Cardiac muscle cell (in vitro differentiated cells and primary cell): ENCODE measurements around the gene HTR2A. TPM values are rescaled to one million over a fixed set of nuclear protein-coding genes. Genes with fewer than 3 reads are reported as not detected.

Source experiments
- DNase-seq, 2 donors: peaks; one replicate each; pipeline versions ENCODE4 v3.0.0 to v3.0.0-alpha.2; 2010 to 2017; ENCODE audit warnings: low read depth in 1 of 2, low spot score in 1 of 2
- H3K27ac ChIP-seq: fragments of 200-600 bp; sonication (generic); 2 replicates; pipeline ENCODE4 v1.5.1; 2016
- H3K27me3 ChIP-seq: fragments of 200-600 bp; sonication (generic); 2 replicates; pipeline ENCODE4 v1.6.0; 2016; ENCODE audit warnings: control low read depth
- H3K36me3 ChIP-seq: fragments of 200-600 bp; sonication (generic); 2 replicates; pipeline ENCODE4 v1.5.1; 2016; ENCODE audit warnings: control low read depth
- H3K4me1 ChIP-seq: fragments of 200-600 bp; sonication (generic); 2 replicates; pipeline ENCODE4 v1.8.1; 2017; ENCODE audit warnings: low read depth, mild to moderate bottlenecking, mixed run types
- H3K4me3 ChIP-seq: fragments of 200-600 bp; sonication (generic); 2 replicates; pipeline ENCODE4 v1.5.1; 2016; ENCODE audit warnings: mild to moderate bottlenecking
- H3K9me3 ChIP-seq: fragments of 200-600 bp; sonication (generic); 2 replicates; pipeline ENCODE4 v1.5.1; 2017; ENCODE audit warnings: low read depth, mild to moderate bottlenecking, control low read depth
- CTCF ChIP-seq: IDR thresholded peaks from 2 replicates; pipeline ENCODE4 v1.5.1; 2012; ENCODE audit warnings: low read depth, mild to moderate bottlenecking, low read length
- polyA plus RNA-seq: library from polyadenylated mRNA; unstranded; fragments of >200 nt; fragmentation: Nextera tagmentation; extraction: Ambion mirVana; gene quantifications from 2 replicates; pipeline ENCODE4 v1.2.1, GENCODE V29; 2016
- total RNA-seq: library from RNA; depleted of rRNA; stranded (reverse); fragments of >200 nt; gene quantifications from 2 replicates; pipeline ENCODE4 v1.2.3, GENCODE V29; 2016

Gene HTR2A
- total and polyA plus RNA-seq, 2 experiments from 2014 or later = not detected

- DNase-seq = no peak
- no peak for TF ChIP-seq CTCF
Observed at GRCh38 chr13:46914341-46914740, 17.5 kb upstream of the HTR2A start.

GRCh38 chr13:46913757-46914156, 16.9 kb upstream of the HTR2A start:
- no peaks in the 10 kb centered on the region for H3K27me3 ChIP-seq
- no peaks in the 10 kb centered on the region for H3K36me3 ChIP-seq
- H3K27ac ChIP-seq = no peak overlapping the region
- H3K4me3 ChIP-seq = no peak overlapping the region
- no peak for TF ChIP-seq CTCF
- H3K9me3 ChIP-seq = no peaks in the 10 kb centered on the region
- H3K4me1 ChIP-seq = no peaks in the 10 kb centered on the region
- DNase-seq = no peak

More at GRCh38 chr13:46914341-46914740, 17.5 kb upstream of the HTR2A start:
- Histone ChIP-seq H3K4me1 (no peaks in the 10 kb centered on the region), H3K9me3 (no peaks in the 10 kb centered on the region), H3K4me3 (no peak overlapping the region), H3K36me3 (no peaks in the 10 kb centered on the region), H3K27ac (no peak overlapping the region), H3K27me3 (no peaks in the 10 kb centered on the region)

GRCh38 chr13:46909042-46909441, 12.2 kb upstream of the HTR2A start:
- H3K4me3 ChIP-seq = no peak overlapping the region
- DNase-seq = peak in 1 of 2 donors; percentile 22
- no peaks in the 10 kb centered on the region for H3K36me3 ChIP-seq
- no peak for TF ChIP-seq CTCF
- H3K9me3 ChIP-seq = no peaks in the 10 kb centered on the region
- H3K4me1 ChIP-seq = no peaks in the 10 kb centered on the region
- H3K27ac ChIP-seq = no peak overlapping the region
- no peaks in the 10 kb centered on the region for H3K27me3 ChIP-seq

- no peak overlapping the region for H3K4me3 ChIP-seq
- peak in 1 of 2 donors; percentile 76 for DNase-seq
- no peaks in the 10 kb centered on the region for H3K27me3 ChIP-seq
- H3K36me3 ChIP-seq = no peaks in the 10 kb centered on the region
- no peaks in the 10 kb centered on the region for H3K9me3 ChIP-seq
- no peak for TF ChIP-seq CTCF
- H3K27ac ChIP-seq = no peak overlapping the region
- H3K4me1 ChIP-seq = no peaks in the 10 kb centered on the region
Observed at GRCh38 chr13:46908501-46908900, 11.6 kb upstream of the HTR2A start.

GRCh38 chr13:46906405-46906804, 9.6 kb upstream of the HTR2A start:
- no peak overlapping the region for H3K27ac ChIP-seq
- no peak for DNase-seq
- no peak for TF ChIP-seq CTCF
- H3K36me3 ChIP-seq = no peaks in the 10 kb centered on the region
- H3K9me3 ChIP-seq = no peaks in the 10 kb centered on the region
- no peaks in the 10 kb centered on the region for H3K27me3 ChIP-seq
- H3K4me3 ChIP-seq = no peak overlapping the region
- H3K4me1 ChIP-seq = no peaks in the 10 kb centered on the region

GRCh38 chr13:46905249-46905648, 8.4 kb upstream of the HTR2A start:
- no peaks in the 10 kb centered on the region for H3K27me3 ChIP-seq
- no peaks in the 10 kb centered on the region for H3K36me3 ChIP-seq
- DNase-seq = peak in 1 of 2 donors; percentile 11
- H3K4me3 ChIP-seq = no peak overlapping the region
- H3K27ac ChIP-seq = no peak overlapping the region
- no peaks in the 10 kb centered on the region for H3K4me1 ChIP-seq
- H3K9me3 ChIP-seq = no peaks in the 10 kb centered on the region
- no peak for TF ChIP-seq CTCF
